Astrocyte (in vitro differentiated cells and primary cell): ENCODE measurements around the gene PTPRM. TPM values are rescaled to one million over a fixed set of nuclear protein-coding genes. Genes with fewer than 3 reads are reported as not detected.

Source experiments
- DNase-seq: peaks from one replicate; pipeline ENCODE4 v3.0.0-alpha.2; 2010; ENCODE audit warnings: low read depth
- FAIRE-seq: peaks from 2 replicates; lab custom pipeline; 2011; peaks lifted over from hg19 to GRCh38; lab: Jason Lieb, UNC
- H2AFZ ChIP-seq: 2 replicates; pipeline ENCODE4 v1.6.0; 2012; ENCODE audit warnings: low read depth, low read length, inconsistent platforms
- H3K27ac ChIP-seq: 2 replicates; pipeline ENCODE4 v1.5.1; 2011; ENCODE audit warnings: low read depth, low read length, inconsistent platforms
- H3K27me3 ChIP-seq: 2 replicates; pipeline ENCODE4 v1.6.0; 2011; ENCODE audit warnings: low read length, inconsistent platforms; ENCODE audit not compliant: insufficient read depth
- H3K36me3 ChIP-seq: 2 replicates; pipeline ENCODE4 v1.5.1; 2011; ENCODE audit warnings: low read length, inconsistent platforms; ENCODE audit not compliant: insufficient read depth
- H3K4me1 ChIP-seq: 2 replicates; pipeline ENCODE4 v1.5.1; 2011; ENCODE audit warnings: low read length, inconsistent platforms; ENCODE audit not compliant: insufficient read depth
- H3K4me2 ChIP-seq: 2 replicates; pipeline ENCODE4 v1.6.0; 2012; ENCODE audit warnings: low read length, inconsistent platforms
- H3K4me3 ChIP-seq: 2 replicates; pipeline ENCODE4 v1.5.1; 2011; ENCODE audit warnings: low read depth, mild to moderate bottlenecking, low read length, inconsistent platforms; ENCODE audit not compliant: insufficient read depth
- H3K79me2 ChIP-seq: 2 replicates; pipeline ENCODE4 v1.6.0; 2012; ENCODE audit warnings: mild to moderate bottlenecking, low read length, inconsistent platforms; ENCODE audit not compliant: insufficient read depth
- H3K9ac ChIP-seq: 2 replicates; pipeline ENCODE4 v1.6.0; 2012; ENCODE audit warnings: mild to moderate bottlenecking, low read length, inconsistent platforms
- H3K9me3 ChIP-seq: 2 replicates; pipeline ENCODE4 v1.5.1; 2012; ENCODE audit warnings: low read depth, mild to moderate bottlenecking, low read length, inconsistent platforms; ENCODE audit not compliant: insufficient read depth
- H4K20me1 ChIP-seq: 2 replicates; pipeline ENCODE4 v1.6.0; 2012; ENCODE audit warnings: low read length, inconsistent platforms; ENCODE audit not compliant: insufficient read depth
- H3K27ac Mint-ChIP-seq: one replicate; pipeline ENCODE4 v1.8.0; 2021; ENCODE audit warnings: mild to moderate bottlenecking, mixed read lengths; ENCODE audit not compliant: unreplicated experiment
- H3K27me3 Mint-ChIP-seq: one replicate; pipeline ENCODE4 v1.8.0; 2021; ENCODE audit warnings: low read depth, mixed read lengths; ENCODE audit not compliant: unreplicated experiment
- H3K36me3 Mint-ChIP-seq: one replicate; pipeline ENCODE4 v1.8.0; 2021; ENCODE audit warnings: low read depth, mixed read lengths; ENCODE audit not compliant: unreplicated experiment
- H3K4me1 Mint-ChIP-seq: one replicate; pipeline ENCODE4 v1.8.0; 2021; ENCODE audit warnings: low read depth, mixed read lengths; ENCODE audit not compliant: unreplicated experiment
- H3K4me3 Mint-ChIP-seq: one replicate; pipeline ENCODE4 v1.8.0; 2021; ENCODE audit warnings: mild to moderate bottlenecking, moderate library complexity, mixed read lengths; ENCODE audit not compliant: unreplicated experiment
- H3K9me3 Mint-ChIP-seq: one replicate; pipeline ENCODE4 v1.8.0; 2021; ENCODE audit warnings: mild to moderate bottlenecking, mixed read lengths; ENCODE audit not compliant: unreplicated experiment
- CTCF ChIP-seq: IDR thresholded peaks from 2 replicates; pipeline ENCODE4 v1.5.1; 2011; ENCODE audit warnings: low read depth, mild to moderate bottlenecking, inconsistent platforms, low read length, moderate library complexity; ENCODE audit not compliant: insufficient read depth
- EZH2 ChIP-seq: IDR thresholded peaks from 2 replicates; pipeline ENCODE4 v1.6.1; 2012; ENCODE audit warnings: mild to moderate bottlenecking, low read length, inconsistent platforms; ENCODE audit not compliant: insufficient read depth
- total RNA-seq: library from RNA; stranded (reverse); gene quantifications from 2 replicates; pipeline ENCODE4 v1.2.1, GENCODE V29; 2021

The PTPRM gene
- total RNA-seq, 1 donor from 2014 or later, result 59.6 TPM

- no peak overlapping the region for H3K4me2 ChIP-seq
- Mint-ChIP-seq H3K4me3 (no peak overlapping the region), H3K4me1 (peaks cover 21% of the 10 kb centered on the region), H3K36me3 (no peaks in the 10 kb centered on the region), H3K27me3 (peaks cover 2% of the 10 kb centered on the region), H3K27ac (no peak overlapping the region), H3K9me3 (no peaks in the 10 kb centered on the region)
- H4K20me1 ChIP-seq, result peaks cover 12% of the 10 kb centered on the region
- no peaks in the 10 kb centered on the region for H3K9me3 ChIP-seq
- H3K27me3 ChIP-seq, result no peaks in the 10 kb centered on the region
- no peak overlapping the region for H3K27ac ChIP-seq
- peaks cover 3% of the 10 kb centered on the region for H3K79me2 ChIP-seq
- H3K9ac ChIP-seq, result no peak overlapping the region
- FAIRE-seq, result no peak
- no peak overlapping the region for H3K4me3 ChIP-seq
- no peak overlapping the region for H2AFZ ChIP-seq
- no peak for DNase-seq
- TF ChIP-seq EZH2 (no peak), CTCF (no peak)
- H3K4me1 ChIP-seq, result peaks cover 3% of the 10 kb centered on the region
- no peaks in the 10 kb centered on the region for H3K36me3 ChIP-seq
Measured at GRCh38 chr18:7857562-7857961, 290.4 kb downstream of the PTPRM start.

GRCh38 chr18:7859122-7859521 is 292.0 kb downstream of the PTPRM start:
- Histone ChIP-seq H4K20me1 (peaks cover 12% of the 10 kb centered on the region), H3K9me3 (no peaks in the 10 kb centered on the region), H3K79me2 (peaks cover 3% of the 10 kb centered on the region), H3K4me2 (no peak overlapping the region), H3K9ac (no peak overlapping the region), H3K27ac (no peak overlapping the region), H3K4me1 (peaks cover 3% of the 10 kb centered on the region), H3K4me3 (no peak overlapping the region), H3K36me3 (no peaks in the 10 kb centered on the region), H3K27me3 (no peaks in the 10 kb centered on the region), H2AFZ (no peak overlapping the region)
- FAIRE-seq, result no peak
- Mint-ChIP-seq H3K9me3 (no peaks in the 10 kb centered on the region), H3K4me1 (peaks cover 21% of the 10 kb centered on the region), H3K27ac (no peak overlapping the region), H3K36me3 (no peaks in the 10 kb centered on the region), H3K27me3 (peaks cover 2% of the 10 kb centered on the region), H3K4me3 (no peak overlapping the region)
- DNase-seq, result no peak
- TF ChIP-seq CTCF (no peak), EZH2 (no peak)

GRCh38 chr18:7870266-7870665 is 303.1 kb downstream of the PTPRM start:
- Histone ChIP-seq H3K9me3 (no peaks in the 10 kb centered on the region), H3K36me3 (no peaks in the 10 kb centered on the region), H3K4me1 (no peaks in the 10 kb centered on the region), H4K20me1 (peaks cover 11% of the 10 kb centered on the region), H2AFZ (no peak overlapping the region), H3K4me3 (no peak overlapping the region), H3K4me2 (no peak overlapping the region), H3K27ac (no peak overlapping the region), H3K79me2 (no peaks in the 10 kb centered on the region), H3K9ac (no peak overlapping the region), H3K27me3 (no peaks in the 10 kb centered on the region)
- FAIRE-seq, result no peak
- no peak for DNase-seq
- Mint-ChIP-seq H3K36me3 (peaks cover 3% of the 10 kb centered on the region), H3K4me1 (peaks cover 14% of the 10 kb centered on the region), H3K4me3 (no peak overlapping the region), H3K27ac (no peak overlapping the region), H3K27me3 (no peaks in the 10 kb centered on the region), H3K9me3 (peaks cover 12% of the 10 kb centered on the region)
- TF ChIP-seq CTCF, result no peak
- no peak for TF ChIP-seq EZH2
